Astrocyte of the spinal cord (primary cell): ENCODE data around the gene PRPF38A.

Source experiments
- DNase-seq: peaks from one replicate; pipeline ENCODE4 v3.0.0; 2011; ENCODE audit warnings: low read depth, low spot score
- H3K4me3 ChIP-seq: 2 replicates; pipeline ENCODE4 v1.5.1; 2011; ENCODE audit warnings: low read depth, mild to moderate bottlenecking, low read length, moderate library complexity
- CTCF ChIP-seq: IDR thresholded peaks from 2 replicates; pipeline ENCODE4 v1.5.1; 2012; ENCODE audit warnings: low read depth, mild to moderate bottlenecking, low read length, inconsistent platforms
- in situ Hi-C: cut with HindIII; loops from 2 replicates; pipeline ENCODE4 v1.10.0; 2017; ENCODE audit warnings: low sequenced_read_pairs

PRPF38A gene

GRCh38 chr1:52404116-52404974, at the start of gene PRPF38A, which contains the start of gene ORC1:
Gene PRPF38A (plus strand): TSS chr1:52404602. CDS start chr1:52404750, 148 bp downstream.
Gene ORC1 (minus strand): TSS chr1:52404423. CDS start chr1:52402223, 2,200 bp downstream.
- peak; percentile 97 for DNase-seq
- H3K4me3 ChIP-seq = peak within 1 kb of the TSS; percentile 72
- peak; percentile 60 for TF ChIP-seq CTCF
- in situ Hi-C loops = no loop called here

- no peak for TF ChIP-seq CTCF
- no peak overlapping the region for H3K4me3 ChIP-seq
- no peak for DNase-seq
- in situ Hi-C loops = no loop called here
Measured at GRCh38 chr1:52355436-52355835, 49.0 kb upstream of the PRPF38A start.

GRCh38 chr1:52355847-52356505, 48.4 kb upstream of the PRPF38A start:
- DNase-seq = no peak
- H3K4me3 ChIP-seq = no peak overlapping the region
- no peak for TF ChIP-seq CTCF
- in situ Hi-C loops = no loop called here

- H3K4me3 ChIP-seq = no peak overlapping the region
- DNase-seq = no peak
- in situ Hi-C loops = no loop called here
- TF ChIP-seq CTCF = no peak
Measured at GRCh38 chr1:52356818-52357355, 47.5 kb upstream of the PRPF38A start.

GRCh38 chr1:52357397-52357796, 47.0 kb upstream of the PRPF38A start:
- in situ Hi-C loops = no loop called here
- no peak overlapping the region for H3K4me3 ChIP-seq
- TF ChIP-seq CTCF = no peak
- no peak for DNase-seq

GRCh38 chr1:52358851-52359497, 45.4 kb upstream of the PRPF38A start:
- TF ChIP-seq CTCF = no peak
- no peak overlapping the region for H3K4me3 ChIP-seq
- no peak for DNase-seq
- in situ Hi-C loops = no loop called here
